SKM-1 (cell line): ENCODE data around the gene LIAS.
A peak's percentile ranks its signal among the peaks of the same experiment; 100 is the strongest.
"Not testable (repeated sequence)": the region's sequence is repeated elsewhere in the genome, so short reads cannot be mapped to it uniquely, and the experiment has no call there.

Experiments used
- DNase-seq: peaks from one replicate; lab custom pipeline; 2025; ENCODE audit not compliant: unreplicated experiment; lab: John Stamatoyannopoulos, UW

LIAS gene

DNA sequence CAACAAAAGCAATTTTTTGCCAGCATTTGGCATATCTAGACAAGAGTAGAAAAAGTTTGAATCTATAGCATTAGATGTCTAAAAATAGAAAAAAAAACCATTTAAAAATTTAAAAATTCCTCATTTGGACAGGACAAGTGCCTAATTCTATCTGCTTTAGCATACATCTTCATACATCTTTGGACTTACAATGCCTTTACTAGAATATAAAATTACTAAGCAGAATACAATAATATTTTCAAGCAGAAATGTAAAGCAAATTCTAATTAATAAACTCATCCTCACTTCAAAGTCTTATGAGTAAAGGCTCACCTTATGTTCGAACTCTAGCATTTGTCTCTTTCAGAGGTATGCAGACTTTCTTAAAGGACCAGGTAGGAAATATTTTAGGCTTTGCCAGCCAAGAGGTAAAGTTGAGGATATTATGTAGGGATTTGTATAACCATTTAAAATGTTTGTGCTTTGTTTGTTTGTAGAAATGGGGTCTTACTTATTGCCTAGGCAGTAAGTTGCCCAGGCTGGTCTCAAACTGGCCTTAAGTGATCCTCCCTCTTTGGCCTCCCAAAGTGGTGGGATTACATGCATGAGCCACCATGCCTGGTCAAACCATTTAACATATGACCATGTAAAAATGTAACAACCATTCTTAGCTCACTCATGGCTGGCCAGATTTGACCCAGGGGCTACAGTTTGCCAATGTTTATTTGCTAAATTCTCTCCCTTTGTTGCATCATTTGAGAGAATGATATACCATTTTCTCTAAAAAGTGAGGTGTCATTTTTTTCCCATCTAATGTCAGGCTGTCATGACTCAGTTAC, 39.3 kb downstream of the LIAS start:
- DNase-seq: no peak

DNA sequence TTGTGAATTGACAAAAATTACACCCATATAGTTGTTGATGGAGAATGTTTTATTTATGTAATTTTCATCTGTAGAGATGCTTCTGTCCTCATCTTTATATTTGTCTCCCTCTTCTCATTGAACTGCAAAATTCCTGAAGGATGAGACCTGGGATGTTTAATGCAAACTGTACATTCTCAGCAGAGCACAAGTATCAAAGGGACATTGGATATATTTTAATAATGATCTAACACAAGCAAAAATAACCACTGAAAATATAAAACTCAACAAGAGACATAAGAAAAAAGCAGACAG, 39.8 kb downstream of the LIAS start:
- no peak for DNase-seq

DNA sequence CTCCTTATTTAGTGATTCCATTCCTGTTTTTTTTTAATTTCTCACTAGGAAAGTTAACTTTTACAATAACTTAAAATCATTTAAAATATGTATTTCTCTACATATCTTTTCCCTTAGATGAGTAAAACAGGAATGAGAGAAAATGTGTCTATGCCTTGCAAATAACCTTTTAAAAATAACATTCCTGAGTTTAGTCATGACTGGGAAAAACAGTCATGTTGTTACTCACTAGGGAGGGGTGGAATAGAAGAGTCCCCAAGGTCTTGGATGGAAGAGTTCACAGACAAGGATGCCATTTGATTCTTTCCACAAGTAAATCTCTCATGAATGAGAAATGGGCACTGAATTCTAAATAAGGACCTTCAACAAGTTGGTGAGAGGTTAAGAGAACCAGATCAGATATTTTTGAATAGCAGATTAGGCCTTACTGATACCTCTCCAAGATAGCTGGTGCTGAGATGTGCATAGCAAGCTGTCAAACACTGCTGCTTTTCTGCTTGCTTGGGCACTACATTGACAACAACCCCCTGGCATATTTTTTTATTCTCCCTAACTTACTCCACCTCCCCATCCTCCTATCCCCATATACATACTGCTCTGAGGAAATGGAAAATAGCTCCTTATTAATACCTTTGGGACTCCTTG, 43.3 kb downstream of the LIAS start:
- DNase-seq: no peak

DNA sequence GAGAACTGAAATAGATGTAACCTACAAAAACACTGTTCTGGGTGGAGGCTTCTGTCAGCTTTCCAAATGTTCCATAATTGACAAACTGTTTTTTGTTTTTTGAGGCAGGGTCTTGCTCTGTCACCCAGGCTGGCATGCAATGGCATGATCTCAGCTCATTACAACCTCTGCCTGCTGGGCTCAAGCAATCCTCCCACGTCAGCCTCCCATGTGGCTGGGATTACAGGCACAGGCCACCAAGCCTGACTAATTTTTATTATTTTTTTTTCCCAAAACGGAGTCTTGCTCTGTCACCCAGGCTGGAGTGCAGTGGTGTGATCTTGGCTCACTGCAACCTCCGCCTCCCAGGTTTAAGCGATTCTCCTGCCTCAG, 43.8 kb downstream of the LIAS start:
- not testable (repeated sequence) for DNase-seq

DNA sequence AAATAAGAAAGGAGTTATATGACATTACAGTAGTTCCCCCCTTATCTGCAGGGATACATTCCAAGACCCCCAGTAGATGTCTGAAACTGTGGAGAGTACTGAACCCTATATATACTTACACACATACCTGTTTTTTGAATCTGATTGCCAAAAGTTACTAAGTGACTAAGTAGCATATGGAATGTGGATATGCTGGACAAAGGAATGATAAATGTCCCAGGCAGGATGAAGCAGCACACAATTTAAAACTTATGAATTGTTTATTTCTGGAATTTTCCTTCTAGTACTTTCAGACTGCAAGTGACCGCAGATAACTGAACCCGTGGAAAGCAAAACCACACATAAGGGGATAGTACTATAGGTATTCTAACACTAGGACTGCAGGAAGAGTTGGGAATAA, 45.7 kb downstream of the LIAS start:
- no peak for DNase-seq

DNA sequence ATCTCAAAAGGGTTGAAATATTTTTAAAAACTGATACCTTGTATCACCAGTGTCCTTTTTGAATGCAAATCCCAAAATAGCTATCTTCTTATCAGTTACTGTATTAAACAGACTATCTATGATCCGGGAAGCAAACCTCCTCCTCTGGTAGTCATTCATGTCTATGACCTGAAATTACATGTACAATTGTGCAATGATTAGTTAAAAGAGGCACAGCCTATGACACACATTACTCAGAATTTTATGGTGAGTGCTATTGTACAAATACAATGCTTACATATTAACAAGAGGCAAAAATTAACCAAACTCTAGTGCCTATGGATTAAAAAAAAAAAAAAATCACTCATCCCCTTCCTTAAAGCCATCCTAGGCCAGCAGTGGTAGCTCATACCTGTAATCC, 46.7 kb downstream of the LIAS start:
- no peak for DNase-seq

DNA sequence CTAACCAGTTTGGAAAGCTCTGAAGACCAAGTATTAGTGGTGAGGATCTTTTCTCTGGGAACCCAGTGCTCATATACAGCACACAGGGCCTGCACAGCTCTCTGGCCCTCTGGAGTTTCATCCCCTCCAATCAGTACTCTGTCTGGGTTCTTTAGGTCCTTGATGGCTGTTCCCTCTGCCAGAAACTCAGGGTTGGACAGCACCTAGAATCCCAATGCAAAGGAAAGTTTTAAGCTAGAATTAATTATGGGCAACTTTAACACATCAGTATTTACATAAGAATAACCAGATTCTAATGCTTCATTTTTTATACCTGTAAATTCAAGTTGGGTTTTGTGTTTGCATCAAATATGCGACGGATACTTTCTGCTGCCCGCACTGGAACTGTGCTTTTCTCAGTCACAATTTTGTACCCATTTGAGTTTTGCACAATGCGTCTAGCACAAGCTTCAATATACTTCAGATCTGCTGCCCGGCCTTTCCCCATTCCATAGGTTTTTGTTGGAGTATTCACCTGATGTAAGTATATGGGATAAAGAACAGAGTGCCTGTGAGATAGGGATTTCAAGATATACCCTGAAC, 51.6 kb downstream of the LIAS start:
- no peak for DNase-seq

DNA sequence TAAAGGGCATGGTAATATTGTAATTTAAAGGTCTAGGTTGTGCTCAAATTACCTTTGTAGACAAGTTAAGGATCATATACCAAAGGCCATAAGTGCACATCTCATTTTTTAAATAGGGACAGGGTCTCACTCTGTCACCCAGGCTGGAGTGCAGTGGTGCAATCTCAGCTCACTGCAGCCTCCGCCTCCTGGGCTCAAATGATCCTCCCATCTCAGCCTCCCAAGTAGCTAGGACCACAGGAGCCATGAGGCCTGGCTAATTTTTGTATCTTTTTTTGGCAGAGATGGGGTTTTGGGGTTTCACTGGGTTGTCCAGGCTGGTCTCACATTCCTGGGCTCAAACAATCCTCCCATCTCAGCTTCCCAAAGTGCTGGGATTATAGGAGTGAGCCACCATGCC, 55.4 kb downstream of the LIAS start:
- DNase-seq: not testable (repeated sequence)

DNA sequence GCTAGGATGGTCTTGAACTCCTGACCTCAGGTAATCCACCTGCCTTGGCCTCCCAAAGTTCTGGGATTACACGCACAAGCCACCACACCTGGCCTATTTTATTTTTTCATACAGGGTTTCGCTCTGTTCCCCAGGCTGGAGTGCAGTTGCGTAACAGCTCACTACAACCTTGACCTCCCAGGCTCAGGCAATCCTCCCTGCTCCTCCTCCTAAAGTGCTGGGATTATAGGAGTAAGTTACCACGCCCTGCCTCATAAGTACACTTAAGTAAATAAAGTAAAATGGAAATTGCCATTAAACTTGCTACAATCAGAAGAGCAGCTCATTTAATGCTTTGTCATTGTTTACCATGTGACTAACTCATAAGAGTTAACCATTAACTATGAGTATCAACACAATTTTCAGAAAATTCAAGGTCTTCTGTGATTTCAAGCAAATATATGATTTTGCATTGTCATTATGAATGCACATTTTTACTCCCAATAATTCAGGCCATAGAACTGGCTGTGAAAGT, 56.1 kb downstream of the LIAS start:
- no peak for DNase-seq

DNA sequence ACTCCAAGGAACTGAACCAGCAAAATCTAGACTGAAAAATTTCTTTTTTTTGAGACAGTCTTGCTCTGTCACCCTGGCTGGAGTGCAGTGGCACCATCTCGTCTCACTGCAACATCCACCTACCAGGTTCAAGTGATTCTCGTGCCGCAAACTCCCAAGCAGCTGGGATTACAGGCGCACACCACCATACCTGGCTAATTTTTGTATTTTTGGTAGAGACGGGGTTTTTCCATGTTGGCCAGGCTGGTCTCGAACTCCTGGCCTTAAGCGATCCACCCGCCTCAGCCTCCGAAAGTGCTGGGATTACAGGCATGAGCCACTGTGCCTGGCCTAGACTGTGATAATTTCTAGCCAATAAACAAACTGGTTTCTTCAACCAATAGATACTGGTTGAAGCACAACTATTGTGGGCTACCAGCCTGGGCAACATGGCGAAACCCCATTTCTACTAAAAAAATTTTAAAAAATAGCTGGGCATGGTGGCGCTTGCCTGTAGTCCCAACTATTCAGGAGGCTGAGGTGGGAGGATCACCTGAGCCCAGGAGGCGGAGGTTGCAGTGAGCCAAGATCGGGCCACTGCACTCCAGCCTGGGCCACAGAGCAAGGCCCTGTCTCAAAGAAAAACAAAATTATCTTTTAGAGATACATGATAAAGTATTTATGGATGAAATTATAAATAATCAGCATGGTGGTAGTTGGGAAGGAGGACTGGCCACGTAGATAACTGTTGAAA, 57.0 kb downstream of the LIAS start:
- DNase-seq: not testable (repeated sequence)

DNA sequence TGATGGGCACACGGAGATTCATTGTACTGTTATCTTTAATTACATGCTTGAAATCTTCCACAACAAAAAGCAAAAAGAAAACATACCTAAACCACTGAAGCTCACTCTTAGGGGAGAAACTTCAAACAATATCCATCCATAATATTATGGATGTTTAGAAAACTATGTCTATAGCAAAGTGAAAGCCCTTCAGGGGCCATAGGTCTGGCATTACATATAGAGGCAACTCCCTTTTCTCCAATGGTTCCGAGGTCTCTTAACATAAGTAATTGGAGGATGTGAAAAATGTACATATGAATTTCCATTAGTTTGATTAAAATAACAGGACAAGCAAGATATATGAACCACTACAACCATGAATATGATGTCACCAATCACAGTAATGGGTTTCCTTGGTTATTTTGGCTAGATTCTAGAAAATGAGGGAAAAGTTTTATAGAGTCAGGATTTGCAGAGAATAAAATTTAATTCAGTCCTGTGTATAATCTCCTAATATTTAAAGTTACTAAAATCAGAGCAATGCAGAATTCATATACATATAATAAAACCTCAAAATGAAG, 57.6 kb downstream of the LIAS start:
- DNase-seq: no peak

DNA sequence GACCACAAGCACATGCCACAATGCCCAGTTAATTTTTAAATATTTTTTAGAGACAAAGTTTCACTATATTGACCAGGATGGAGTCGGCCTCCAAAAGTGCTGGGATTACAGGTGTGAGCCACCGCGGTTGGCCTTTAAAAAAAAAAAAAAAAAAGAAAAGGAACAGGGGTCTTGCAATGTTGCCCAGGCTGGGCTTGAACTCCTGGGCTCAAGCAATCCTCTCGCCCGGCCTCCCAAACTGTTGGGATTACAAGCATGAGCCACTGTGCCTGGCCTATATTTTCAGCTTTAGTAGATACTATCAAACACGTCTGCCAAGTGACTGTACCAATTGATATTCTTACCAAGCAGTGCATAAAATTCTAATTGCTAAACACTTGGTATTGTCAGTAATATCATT, 59.6 kb downstream of the LIAS start:
- DNase-seq: no peak

DNA sequence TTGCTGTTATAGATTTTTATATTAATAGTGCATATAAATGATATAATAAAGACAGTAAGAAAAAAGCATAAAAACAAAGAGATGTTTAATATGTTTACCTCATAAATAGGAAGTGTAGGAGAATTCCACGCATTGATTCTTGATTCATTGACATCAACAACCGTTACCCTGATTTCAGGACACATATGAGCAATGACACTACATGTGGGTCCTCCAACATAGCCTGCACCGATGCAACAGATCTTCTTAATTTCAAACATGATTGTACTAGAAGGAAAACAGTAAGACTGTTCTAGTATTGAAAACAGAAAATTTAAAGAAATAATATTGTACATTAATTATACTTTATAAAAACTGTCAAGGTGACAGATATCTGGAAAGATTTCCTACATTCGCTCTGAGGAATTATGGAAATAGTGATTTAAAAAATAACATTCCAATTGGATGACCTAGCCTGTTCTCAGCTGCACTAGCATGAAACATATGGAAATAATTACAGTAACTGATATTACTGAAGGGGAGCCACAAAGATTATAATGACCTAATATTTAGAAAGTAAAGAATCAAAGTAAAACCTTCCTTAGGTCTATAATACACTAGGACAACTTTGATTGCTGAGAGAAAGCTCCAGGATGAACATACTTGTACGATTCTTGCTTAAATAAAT, 62.5 kb downstream of the LIAS start:
- DNase-seq: no peak

DNA sequence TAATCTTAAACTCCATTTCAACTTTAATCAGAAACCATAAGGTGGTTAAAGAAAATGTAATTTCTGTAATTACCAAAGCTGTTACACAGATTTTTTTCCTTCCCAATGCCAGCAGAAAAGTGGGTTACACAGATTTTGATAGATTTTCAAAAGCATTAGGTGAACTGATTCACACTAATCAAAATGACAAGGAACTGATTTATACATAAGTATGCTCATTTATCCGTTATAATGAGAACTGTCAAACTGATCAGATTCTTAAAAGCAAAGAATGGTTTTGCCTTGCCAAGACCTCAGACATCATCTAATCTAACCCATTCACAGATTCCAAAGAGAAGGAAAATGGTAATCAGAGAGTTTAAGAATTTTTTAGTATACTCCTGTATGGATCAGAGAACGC, 63.2 kb downstream of the LIAS start:
- DNase-seq: no peak

DNA sequence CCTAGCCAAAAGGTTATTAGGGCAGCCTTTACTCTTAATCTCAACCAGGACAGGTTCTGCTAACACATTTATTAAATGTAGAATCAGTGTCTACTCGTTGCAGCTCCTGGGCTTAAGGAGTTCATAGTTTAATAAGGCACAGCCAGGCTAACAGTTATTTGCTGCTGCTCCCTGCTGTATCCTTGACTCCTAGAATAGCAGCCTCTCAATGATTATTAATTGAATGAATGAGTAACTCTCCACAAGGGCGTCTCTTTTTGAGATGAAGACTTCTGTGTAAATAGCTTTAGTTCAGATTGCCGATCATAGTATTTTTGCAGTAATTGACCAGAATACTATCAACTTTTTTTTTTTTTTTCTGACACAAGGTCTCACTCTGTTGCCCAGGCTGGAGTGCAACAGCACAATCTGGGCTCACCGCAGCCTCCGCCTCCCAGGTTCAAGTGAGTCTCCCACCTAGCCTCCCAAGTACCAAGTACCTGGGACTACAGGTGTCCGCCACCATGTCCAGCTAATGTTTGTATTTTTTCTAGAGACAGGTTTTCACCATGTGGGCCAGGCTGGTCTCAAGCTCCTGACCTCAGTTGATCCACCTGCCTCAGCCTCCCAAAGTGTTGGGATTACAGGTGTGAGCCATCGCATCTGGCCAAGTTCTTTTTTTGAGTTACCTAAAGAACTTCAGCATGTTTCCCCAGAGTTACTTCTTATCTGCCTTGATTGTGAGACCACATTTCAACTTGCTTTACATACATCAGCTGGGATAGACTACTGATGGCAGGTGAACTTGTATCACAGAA, 65.5 kb downstream of the LIAS start:
- no peak for DNase-seq

DNA sequence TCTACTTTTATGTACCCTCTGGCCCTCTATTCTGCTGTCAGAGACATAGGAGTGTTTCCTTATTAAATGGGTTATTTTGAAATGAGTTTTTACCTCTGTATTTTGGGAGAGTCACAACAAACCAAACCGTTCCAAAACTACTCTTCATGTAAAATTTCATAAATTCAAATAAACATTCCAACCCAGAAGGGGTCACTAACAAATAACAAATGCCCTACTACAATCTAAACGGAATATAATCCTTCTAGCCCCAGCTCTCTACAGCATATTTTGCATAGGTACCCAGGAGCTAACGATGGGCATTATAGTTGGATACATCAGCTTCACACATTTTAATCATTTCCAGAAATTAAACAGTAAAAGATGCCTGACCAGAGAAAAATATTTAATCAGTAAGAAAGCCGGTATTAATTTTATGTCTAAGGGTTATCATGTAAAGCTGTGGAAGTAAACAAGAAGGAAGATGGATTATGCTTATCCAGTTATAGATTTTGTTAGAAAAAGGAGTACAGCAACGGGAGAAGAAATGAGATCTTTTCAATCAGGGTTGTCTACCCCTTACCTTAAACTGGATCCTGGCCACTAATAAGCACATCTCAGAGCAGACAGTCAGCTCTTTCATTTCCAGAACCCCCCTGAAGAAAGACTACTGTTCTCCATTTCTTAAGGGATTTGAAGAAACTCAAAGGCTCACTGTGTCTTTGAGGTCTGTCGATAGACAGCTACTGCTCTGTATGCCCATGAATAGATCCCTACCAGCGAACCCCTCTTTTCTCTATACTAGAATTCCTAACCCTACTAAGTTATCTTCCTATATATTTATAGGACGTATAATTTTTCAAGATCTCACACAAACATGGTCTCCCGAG, 67.2 kb downstream of the LIAS start:
- no peak for DNase-seq

DNA sequence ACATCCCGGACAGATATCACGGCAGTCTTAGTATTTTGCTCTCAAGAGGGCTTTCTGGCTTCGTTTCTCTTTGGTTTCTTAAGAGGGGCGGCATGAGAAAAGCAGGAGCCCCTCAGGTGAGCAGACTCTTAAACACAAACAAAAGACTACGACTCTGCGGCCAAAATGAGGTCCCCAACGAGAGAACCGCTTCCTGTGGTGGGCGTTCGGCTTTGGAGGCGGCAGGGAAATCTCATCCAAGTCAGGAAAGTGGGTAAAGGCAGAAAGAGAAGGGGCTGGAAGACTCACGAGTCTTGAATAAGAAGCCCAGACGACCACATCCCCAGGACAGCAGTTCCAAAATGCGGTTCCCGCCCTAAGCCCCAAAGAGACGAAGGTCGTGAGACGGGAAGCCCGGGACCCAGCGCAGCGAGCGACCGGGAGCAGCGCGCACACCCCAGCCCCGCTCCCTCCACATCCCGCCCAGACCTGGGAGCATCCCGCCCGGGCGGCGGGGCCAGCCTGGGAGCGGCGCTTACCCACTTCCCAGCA, 68.0 kb downstream of the LIAS start:
- no peak for DNase-seq

DNA sequence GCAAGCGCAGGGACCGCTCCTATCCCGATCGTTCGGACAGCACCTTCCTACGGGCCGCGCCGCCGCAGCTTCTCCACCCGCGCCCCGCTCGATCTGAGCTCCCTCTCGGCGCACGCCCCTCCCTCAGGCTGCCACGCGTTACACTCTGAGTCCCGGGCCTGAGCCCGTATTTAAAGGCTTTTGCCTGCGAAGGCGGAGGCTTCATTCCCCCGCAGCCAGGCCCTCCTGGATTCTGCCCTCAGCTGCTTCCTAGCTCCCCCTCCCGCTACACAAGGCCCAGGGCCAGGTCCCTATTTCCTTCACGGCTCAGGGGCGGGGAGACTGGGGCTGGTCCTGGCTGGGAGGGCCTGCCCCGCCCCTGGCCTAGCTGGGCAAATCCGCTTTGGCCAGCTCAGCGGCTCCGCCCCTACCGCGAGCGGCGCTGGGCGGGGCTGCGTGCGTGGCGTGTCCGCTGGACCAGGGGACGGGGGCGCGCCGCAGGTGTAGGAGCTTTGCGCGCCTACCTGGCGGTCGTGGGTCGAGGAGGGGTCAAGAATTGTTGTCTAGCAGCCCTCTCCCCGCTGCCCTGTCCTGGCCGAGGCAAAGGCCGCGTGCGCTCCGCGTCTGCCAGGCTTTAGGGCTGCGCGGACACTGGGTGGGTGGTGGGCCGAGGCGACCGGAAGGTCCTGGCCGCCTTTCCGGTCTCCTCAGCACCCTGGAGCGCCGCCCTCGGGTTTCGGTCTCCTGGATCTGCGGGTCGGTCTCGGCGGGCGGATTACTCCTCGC, 68.6 kb downstream of the LIAS start, which contains the start of gene UGDH:
Gene UGDH (minus strand): TSS at position 144 of the 765 bp plus-strand sequence. CDS start 5,927 bp downstream, outside the sequence.
- peak; percentile 89 for DNase-seq
